Kidney (tissue), 14 donors: ENCODE results near the gene REEP3. TPM values are rescaled to one million over a fixed set of nuclear protein-coding genes. Genes with fewer than 3 reads are reported as not detected.

Experiments used
- DNase-seq, 5 donors: peaks; one replicate each; pipeline ENCODE4 v3.0.0-alpha.2; 2013 to 2020
- FAIRE-seq: peaks from 2 replicates; lab custom pipeline; 2012; peaks lifted over from hg19 to GRCh38; lab: Jason Lieb, UNC
- H3K27ac ChIP-seq, 2 donors: one replicate each; pipeline ENCODE4 v1.7.0; 2013; ENCODE audit warnings: low read depth in 2 of 2, low read length in 2 of 2, inconsistent platforms in 1 of 2
- H3K27me3 ChIP-seq: one replicate; pipeline ENCODE4 v1.7.1; 2013; ENCODE audit warnings: low read length, inconsistent platforms; ENCODE audit not compliant: control insufficient read depth, insufficient read depth
- H3K36me3 ChIP-seq, 3 donors: one replicate each; pipeline versions ENCODE4 v1.7.0 to v1.7.1; 2013; ENCODE audit warnings: low read length in 3 of 3, control low read depth in 1 of 3, inconsistent platforms in 1 of 3; ENCODE audit not compliant: insufficient read depth in 3 of 3, control insufficient read depth in 2 of 3
- H3K4me1 ChIP-seq, 3 donors: one replicate each; pipeline versions ENCODE4 v1.7.0 to v1.7.1; 2013; ENCODE audit warnings: low read length in 3 of 3, inconsistent platforms in 1 of 3, low read depth in 1 of 3; ENCODE audit not compliant: control insufficient read depth in 2 of 3, insufficient read depth in 2 of 3
- H3K4me3 ChIP-seq, 3 donors: one replicate each; pipeline versions ENCODE4 v1.7.0 to v1.8.1; 2013; ENCODE audit warnings: low read length in 3 of 3, control low read depth in 1 of 3, inconsistent platforms in 1 of 3
- H3K9ac ChIP-seq, 3 donors: one replicate each; pipeline versions ENCODE4 v1.7.0 to v1.7.1; 2013; ENCODE audit warnings: low read length in 3 of 3, control low read depth in 1 of 3, inconsistent platforms in 1 of 3
- H3K9me3 ChIP-seq, 3 donors: one replicate each; pipeline versions ENCODE4 v1.7.0 to v1.7.1; 2013; ENCODE audit warnings: low read length in 3 of 3, control low read depth in 1 of 3, inconsistent platforms in 1 of 3; ENCODE audit not compliant: control insufficient read depth in 2 of 3, insufficient read depth in 1 of 3
- CTCF ChIP-seq: IDR thresholded peaks from 3 replicates; pipeline ENCODE4 v1.5.1; 2012; ENCODE audit warnings: mild to moderate bottlenecking, moderate library complexity, borderline replicate concordance; ENCODE audit not compliant: insufficient read depth; ENCODE audit errors: extremely low read depth
- intact Hi-C: fragments of 100-400 bp; cut with DNase I; formaldehyde crosslinking; loops from one replicate; pipeline ENCODE4 v1.11.1; 2022
- polyA plus RNA-seq: library from polyadenylated mRNA; stranded (reverse); fragments of 350-450 nt; fragmentation: Illumina TruSeq; extraction: RNeasy Lipid Tissue Mini Kit (QIAGEN cat#74804); gene quantifications from one replicate; pipeline ENCODE4 v1.2.3, GENCODE V29; 2014; ENCODE audit warnings: low read depth, low replicate concordance; ENCODE audit not compliant: insufficient read depth
- total RNA-seq: library from RNA; stranded (reverse); fragmentation: NEBNext Ultra II Directional; extraction: Animal tissue kit (Norgen Biotek cat#: 25700); gene quantifications from one replicate; pipeline ENCODE4 v1.2.1, GENCODE V29; 2021
- donor health status: control.
- donor health status: control.
- donor health status: control.
- donor health status: control.
- donor health status: control.
- donor health status: DM: yes; HTN: yes; CAD: no.
- donor health status: Normal renal cell carcinoma (clear cell type).

The REEP3 gene
- total and polyA plus RNA-seq, 2 donors from 2014 or later = 12.7 to 34.6 TPM

- peaks cover 0 to 5% (median 0%) of the 10 kb centered on the region in 3 donors for H3K36me3 ChIP-seq
- no peak overlapping the region for H3K27ac ChIP-seq
- H3K4me3 ChIP-seq = no peak overlapping the region
- intact Hi-C loops = no loop called here
- H3K27me3 ChIP-seq = no peaks in the 10 kb centered on the region
- H3K9ac ChIP-seq = no peak overlapping the region
- TF ChIP-seq CTCF = no peak
- H3K4me1 ChIP-seq = peaks cover 0 to 6% (median 0%) of the 10 kb centered on the region in 3 donors
- H3K9me3 ChIP-seq = no peaks in the 10 kb centered on the region
- FAIRE-seq (no peak), DNase-seq (no peak)
Measured at GRCh38 chr10:63593576-63593975, 72.4 kb downstream of the REEP3 start.

- no peak for DNase-seq
- intact Hi-C loops = no loop called here
- no peak for FAIRE-seq
- no peak overlapping the region for H3K9ac ChIP-seq
- peaks cover 0 to 5% (median 0%) of the 10 kb centered on the region in 3 donors for H3K36me3 ChIP-seq
- H3K4me1 ChIP-seq = peaks cover 0 to 3% (median 0%) of the 10 kb centered on the region in 3 donors
- H3K27ac ChIP-seq = no peak overlapping the region
- no peaks in the 10 kb centered on the region for H3K9me3 ChIP-seq
- H3K4me3 ChIP-seq = no peak overlapping the region
- TF ChIP-seq CTCF = no peak
- no peaks in the 10 kb centered on the region for H3K27me3 ChIP-seq
Measured at GRCh38 chr10:63595072-63595471, 73.9 kb downstream of the REEP3 start.

GRCh38 chr10:63596924-63597323 is 75.7 kb downstream of the REEP3 start:
- Histone ChIP-seq H3K27ac (no peak overlapping the region), H3K9me3 (no peaks in the 10 kb centered on the region), H3K4me3 (no peak overlapping the region), H3K36me3 (peaks cover 0 to 5% (median 0%) of the 10 kb centered on the region in 3 donors), H3K4me1 (peaks cover 0 to 3% (median 0%) of the 10 kb centered on the region in 3 donors), H3K27me3 (no peaks in the 10 kb centered on the region), H3K9ac (no peak overlapping the region)
- TF ChIP-seq CTCF = no peak
- intact Hi-C loops = no loop called here
- DNase-seq = no peak
- no peak for FAIRE-seq

GRCh38 chr10:63600540-63600939 is 79.3 kb downstream of the REEP3 start:
- Histone ChIP-seq H3K27me3 (no peaks in the 10 kb centered on the region), H3K27ac (no peak overlapping the region), H3K4me1 (no peaks in the 10 kb centered on the region), H3K9me3 (no peaks in the 10 kb centered on the region), H3K36me3 (peaks cover 0 to 5% (median 3%) of the 10 kb centered on the region in 3 donors), H3K9ac (no peak overlapping the region), H3K4me3 (no peak overlapping the region)
- DNase-seq (no peak), FAIRE-seq (no peak)
- TF ChIP-seq CTCF = no peak
- intact Hi-C loops = no loop called here
